ENCODE results near the gene ATG14.

DNA sequence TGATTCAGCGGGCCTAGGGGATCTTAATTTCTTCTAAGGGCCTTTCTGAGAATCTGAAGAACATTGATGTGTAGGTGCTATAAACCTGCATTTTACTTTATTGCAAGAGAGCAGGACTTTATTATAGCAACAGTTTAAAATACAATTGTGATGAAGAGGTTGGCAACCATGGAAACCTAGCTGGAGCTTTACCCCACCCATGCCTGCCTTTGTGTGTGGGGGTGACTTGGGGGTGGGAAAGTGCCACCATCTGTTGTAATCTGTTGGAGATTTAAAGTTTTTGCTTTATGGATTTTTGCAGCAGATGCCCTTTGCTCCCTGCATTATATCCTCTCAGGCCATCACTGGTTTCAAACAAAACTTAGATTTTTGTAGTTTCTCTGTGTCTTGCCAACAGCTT is 64.6 kb downstream of the ATG14 start:
- TF ChIP-seq POLR2A (IDR thresholded peaks at IDR 0.05) = no peak
- TF ChIP-seq, protein P1, sequence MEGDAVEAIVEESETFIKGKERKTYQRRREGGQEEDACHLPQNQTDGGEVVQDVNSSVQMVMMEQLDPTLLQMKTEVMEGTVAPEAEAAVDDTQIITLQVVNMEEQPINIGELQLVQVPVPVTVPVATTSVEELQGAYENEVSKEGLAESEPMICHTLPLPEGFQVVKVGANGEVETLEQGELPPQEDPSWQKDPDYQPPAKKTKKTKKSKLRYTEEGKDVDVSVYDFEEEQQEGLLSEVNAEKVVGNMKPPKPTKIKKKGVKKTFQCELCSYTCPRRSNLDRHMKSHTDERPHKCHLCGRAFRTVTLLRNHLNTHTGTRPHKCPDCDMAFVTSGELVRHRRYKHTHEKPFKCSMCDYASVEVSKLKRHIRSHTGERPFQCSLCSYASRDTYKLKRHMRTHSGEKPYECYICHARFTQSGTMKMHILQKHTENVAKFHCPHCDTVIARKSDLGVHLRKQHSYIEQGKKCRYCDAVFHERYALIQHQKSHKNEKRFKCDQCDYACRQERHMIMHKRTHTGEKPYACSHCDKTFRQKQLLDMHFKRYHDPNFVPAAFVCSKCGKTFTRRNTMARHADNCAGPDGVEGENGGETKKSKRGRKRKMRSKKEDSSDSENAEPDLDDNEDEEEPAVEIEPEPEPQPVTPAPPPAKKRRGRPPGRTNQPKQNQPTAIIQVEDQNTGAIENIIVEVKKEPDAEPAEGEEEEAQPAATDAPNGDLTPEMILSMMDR (IDR thresholded peaks at IDR 0.05) = no peak

All from testis (tissue), 2 donors.